ENCODE data around the gene MYO3B. TPM values are rescaled to one million over a fixed set of nuclear protein-coding genes. Genes with fewer than 3 reads are reported as not detected.
A peak's percentile ranks its signal among the peaks of the same experiment; 100 is the strongest.

Gene MYO3B
- total RNA-seq, 2 donors from 2014 or later: 5.2 to 10.9 TPM

- WGBS, 2 experiments (ENCODE audit: insufficient coverage in 1 of 2, insufficient read length in 1 of 2): 94% methylated on average over 1 of the region's 1 CpG; no CpG with 5 or more reads in 1 of the 2 experiments
- no peaks in the 10 kb centered on the region for H3K4me1 ChIP-seq (ENCODE audit: control insufficient read depth, insufficient read depth, low read length)
- no peaks in the 10 kb centered on the region for H3K9me3 ChIP-seq (ENCODE audit: control insufficient read depth, low read length)
- no peaks in the 10 kb centered on the region for H3K9me3 Mint-ChIP-seq
- no peak for DNase-seq
- no peak overlapping the region for H3K27ac ChIP-seq (ENCODE audit: low read depth, low read length)
- H3K36me3 ChIP-seq (ENCODE audit: control insufficient read depth, insufficient read depth, low read length): no peaks in the 10 kb centered on the region
- no peaks in the 10 kb centered on the region for H3K4me1 Mint-ChIP-seq
- no peak overlapping the region for H3K9ac ChIP-seq (ENCODE audit: extremely low read depth, low read length, poor library complexity, severe bottlenecking)
- H3K27ac Mint-ChIP-seq: no peak overlapping the region
- H3K36me3 Mint-ChIP-seq (ENCODE audit: low read depth): peaks cover 2% of the 10 kb centered on the region
- no peaks in the 10 kb centered on the region for H3K27me3 Mint-ChIP-seq (ENCODE audit: insufficient read depth)
- TF ChIP-seq CTCF (conservative IDR thresholded peaks at IDR 0.05): no peak
- H3K4me3 ChIP-seq (ENCODE audit: low read length): no peak overlapping the region
- no peaks in the 10 kb centered on the region for H3K27me3 ChIP-seq (ENCODE audit: control insufficient read depth, insufficient read depth, low read length, poor library complexity, severe bottlenecking)
- no peak overlapping the region for H3K4me3 Mint-ChIP-seq
These were observed 93.4 kb downstream of the MYO3B start for GRCh38 chr2:170271340-170271739.

- H3K36me3 Mint-ChIP-seq (ENCODE audit: low read depth): no peaks in the 10 kb centered on the region
- DNase-seq: no peak
- no peak overlapping the region for H3K4me3 Mint-ChIP-seq
- Histone ChIP-seq H3K9ac (ENCODE audit: extremely low read depth, low read length, poor library complexity, severe bottlenecking) (no peak overlapping the region), H3K4me3 (ENCODE audit: low read length) (no peak overlapping the region), H3K9me3 (ENCODE audit: control insufficient read depth, low read length) (peaks cover 6% of the 10 kb centered on the region), H3K36me3 (ENCODE audit: control insufficient read depth, insufficient read depth, low read length) (no peaks in the 10 kb centered on the region), H3K27ac (ENCODE audit: low read depth, low read length) (no peak overlapping the region), H3K27me3 (ENCODE audit: control insufficient read depth, insufficient read depth, low read length, poor library complexity, severe bottlenecking) (no peaks in the 10 kb centered on the region), H3K4me1 (ENCODE audit: control insufficient read depth, insufficient read depth, low read length) (no peaks in the 10 kb centered on the region)
- 90 to 100% methylated on average over 3 of the region's 3 CpGs for WGBS, 2 experiments (ENCODE audit: insufficient coverage in 1 of 2, insufficient read length in 1 of 2)
- H3K27ac Mint-ChIP-seq: no peak overlapping the region
- H3K4me1 Mint-ChIP-seq: peaks cover 9% of the 10 kb centered on the region
- TF ChIP-seq CTCF (conservative IDR thresholded peaks at IDR 0.05): no peak
- no peaks in the 10 kb centered on the region for H3K27me3 Mint-ChIP-seq (ENCODE audit: insufficient read depth)
- H3K9me3 Mint-ChIP-seq: peaks cover 5% of the 10 kb centered on the region
These were observed 98.1 kb downstream of the MYO3B start for GRCh38 chr2:170276056-170276455.

- peaks cover 9% of the 10 kb centered on the region for H3K4me1 Mint-ChIP-seq
- no peak for TF ChIP-seq CTCF (conservative IDR thresholded peaks at IDR 0.05)
- H3K4me3 Mint-ChIP-seq: no peak overlapping the region
- no peaks in the 10 kb centered on the region for H3K27me3 ChIP-seq (ENCODE audit: control insufficient read depth, insufficient read depth, low read length, poor library complexity, severe bottlenecking)
- H3K9ac ChIP-seq (ENCODE audit: extremely low read depth, low read length, poor library complexity, severe bottlenecking): no peak overlapping the region
- H3K4me3 ChIP-seq (ENCODE audit: low read length): no peak overlapping the region
- no peak overlapping the region for H3K27ac ChIP-seq (ENCODE audit: low read depth, low read length)
- no peaks in the 10 kb centered on the region for H3K36me3 ChIP-seq (ENCODE audit: control insufficient read depth, insufficient read depth, low read length)
- no peaks in the 10 kb centered on the region for H3K4me1 ChIP-seq (ENCODE audit: control insufficient read depth, insufficient read depth, low read length)
- H3K36me3 Mint-ChIP-seq (ENCODE audit: low read depth): no peaks in the 10 kb centered on the region
- peaks cover 6% of the 10 kb centered on the region for H3K9me3 ChIP-seq (ENCODE audit: control insufficient read depth, low read length)
- peaks cover 5% of the 10 kb centered on the region for H3K9me3 Mint-ChIP-seq
- WGBS, 2 experiments (ENCODE audit: insufficient coverage in 1 of 2, insufficient read length in 1 of 2): 43 to 82% methylated on average over 1 to 2 of the region's 2 CpGs
- H3K27ac Mint-ChIP-seq: no peak overlapping the region
- peak; percentile 54 for DNase-seq
- no peaks in the 10 kb centered on the region for H3K27me3 Mint-ChIP-seq (ENCODE audit: insufficient read depth)
These were observed 99.1 kb downstream of the MYO3B start for GRCh38 chr2:170276925-170277629.
